Breast epithelium (tissue), 4 donors: ENCODE results near the gene PTPN11. TPM values are rescaled to one million over a fixed set of nuclear protein-coding genes. Genes with fewer than 3 reads are reported as not detected.

Experiments
- DNase-seq, 2 donors: peaks; one replicate each; pipeline ENCODE4 v3.0.0-alpha.2; 2019; ENCODE audit warnings: low spot score in 2 of 2
- H3K27ac ChIP-seq, 2 donors: fragments of 200-600 bp; sonication (generic) in 1 of 2; one replicate each; pipeline ENCODE4 v1.5.1; 2016 to 2019; ENCODE audit warnings: mild to moderate bottlenecking in 1 of 2
- H3K27me3 ChIP-seq, 2 donors: fragments of 200-600 bp; sonication (generic) in 1 of 2; one replicate each; pipeline versions ENCODE4 v1.5.1 to v1.6.0; 2017 to 2019; ENCODE audit warnings: control low read depth in 1 of 2, mild to moderate bottlenecking in 1 of 2
- H3K36me3 ChIP-seq: fragments of 200-600 bp; one replicate; pipeline ENCODE4 v1.5.1; 2019
- H3K4me1 ChIP-seq, 2 donors: fragments of 200-600 bp; sonication (generic); one replicate each; pipeline ENCODE4 v1.5.1; 2016 to 2019; ENCODE audit warnings: control low read depth in 1 of 2
- H3K4me3 ChIP-seq, 3 donors: fragments of 200-600 bp; sonication (generic); 1 replicate in 2 of 3; 2 replicates in 1 of 3; pipeline ENCODE4 v1.5.1; 2016 to 2019; ENCODE audit warnings: mild to moderate bottlenecking in 3 of 3, moderate library complexity in 2 of 3
- H3K9me3 ChIP-seq, 2 donors: fragments of 200-600 bp; sonication (generic) in 1 of 2; one replicate each; pipeline ENCODE4 v1.5.1; 2016 to 2019; ENCODE audit warnings: control low read depth in 1 of 2
- CTCF ChIP-seq, 3 donors: fragments of 450-650 bp; IDR thresholded peaks; one replicate each; pipeline ENCODE4 v1.5.1; 2016 to 2017; ENCODE audit warnings: antibody characterized with exemption in 3 of 3, mild to moderate bottlenecking in 3 of 3, moderate library complexity in 3 of 3
- POLR2A ChIP-seq: fragments of 450-650 bp; IDR thresholded peaks from one replicate; pipeline ENCODE4 v1.6.1; 2016; ENCODE audit warnings: antibody characterized with exemption, mild to moderate bottlenecking, moderate library complexity
- POLR2AphosphoS5 ChIP-seq, 3 donors: sonication (generic); formaldehyde crosslinking; IDR thresholded peaks; one replicate each; pipeline ENCODE4 v1.6.1; 2017; ENCODE audit warnings: antibody characterized with exemption in 3 of 3
- intact Hi-C: fragments of 100-400 bp; cut with DNase I; formaldehyde crosslinking; loops from one replicate; pipeline ENCODE4 v1.15.1; 2023; ENCODE audit warnings: low total_unique reads
- total RNA-seq, 3 donors: library from RNA; depleted of rRNA; stranded (reverse); fragments of >200 nt; gene quantifications; one replicate each; pipeline ENCODE4 v1.1.0, GENCODE V29; 2016

The PTPN11 gene
- total RNA-seq, 3 donors from 2014 or later, result 73.8 to 288 (median 91.4) TPM

- TF ChIP-seq POLR2AphosphoS5 (IDR thresholded peaks at IDR 0.05) (no peak), POLR2A (no peak), CTCF (IDR thresholded peaks at IDR 0.05) (no peak)
- Histone ChIP-seq H3K4me1 (no peaks in the 10 kb centered on the region), H3K27ac (no peak overlapping the region), H3K4me3 (no peak overlapping the region), H3K36me3 (no peaks in the 10 kb centered on the region), H3K9me3 (no peaks in the 10 kb centered on the region), H3K27me3 (no peaks in the 10 kb centered on the region)
- intact Hi-C loops, result no loop called here
- no peak for DNase-seq
These were observed 117.1 kb downstream of the PTPN11 start for GRCh38 chr12:112535637-112536366.

GRCh38 chr12:112536367-112536730 lies 117.6 kb downstream of the PTPN11 start:
- TF ChIP-seq CTCF (IDR thresholded peaks at IDR 0.05) (no peak), POLR2A (no peak), POLR2AphosphoS5 (IDR thresholded peaks at IDR 0.05) (no peak)
- Histone ChIP-seq H3K9me3 (no peaks in the 10 kb centered on the region), H3K4me1 (no peaks in the 10 kb centered on the region), H3K4me3 (no peak overlapping the region), H3K27me3 (no peaks in the 10 kb centered on the region), H3K27ac (no peak overlapping the region), H3K36me3 (no peaks in the 10 kb centered on the region)
- intact Hi-C loops, result no loop called here
- no peak for DNase-seq

- H3K36me3 ChIP-seq, result no peaks in the 10 kb centered on the region
- H3K27ac ChIP-seq, result no peak overlapping the region
- intact Hi-C loops, result no loop called here
- H3K9me3 ChIP-seq, result no peaks in the 10 kb centered on the region
- H3K27me3 ChIP-seq, result no peaks in the 10 kb centered on the region
- H3K4me1 ChIP-seq, result no peaks in the 10 kb centered on the region
- no peak for TF ChIP-seq CTCF (IDR thresholded peaks at IDR 0.05)
- no peak for TF ChIP-seq POLR2A
- no peak for TF ChIP-seq POLR2AphosphoS5 (IDR thresholded peaks at IDR 0.05)
- no peak for DNase-seq
- H3K4me3 ChIP-seq, result no peak overlapping the region
These were observed 119.1 kb downstream of the PTPN11 start for GRCh38 chr12:112537710-112538396.

- no peak overlapping the region for H3K4me3 ChIP-seq
- no peak for DNase-seq
- no peak overlapping the region for H3K27ac ChIP-seq
- H3K36me3 ChIP-seq, result no peaks in the 10 kb centered on the region
- H3K9me3 ChIP-seq, result no peaks in the 10 kb centered on the region
- no peaks in the 10 kb centered on the region for H3K4me1 ChIP-seq
- intact Hi-C loops, result no loop called here
- H3K27me3 ChIP-seq, result no peaks in the 10 kb centered on the region
- TF ChIP-seq CTCF (IDR thresholded peaks at IDR 0.05) (no peak), POLR2A (no peak), POLR2AphosphoS5 (IDR thresholded peaks at IDR 0.05) (no peak)
These were observed 120.0 kb downstream of the PTPN11 start for GRCh38 chr12:112538740-112539139.

GRCh38 chr12:112539221-112539620 lies 120.5 kb downstream of the PTPN11 start:
- intact Hi-C loops, result no loop called here
- H3K9me3 ChIP-seq, result no peaks in the 10 kb centered on the region
- H3K4me3 ChIP-seq, result no peak overlapping the region
- no peaks in the 10 kb centered on the region for H3K36me3 ChIP-seq
- H3K27me3 ChIP-seq, result no peaks in the 10 kb centered on the region
- DNase-seq, result no peak
- TF ChIP-seq POLR2AphosphoS5 (IDR thresholded peaks at IDR 0.05), result no peak
- no peak for TF ChIP-seq CTCF (IDR thresholded peaks at IDR 0.05)
- no peak for TF ChIP-seq POLR2A
- H3K4me1 ChIP-seq, result no peaks in the 10 kb centered on the region
- no peak overlapping the region for H3K27ac ChIP-seq
